NCI-H526 (cell line): Measurements from ENCODE around the gene SPATA6L.

ENCODE experiments used
- DNase-seq, 2 experiments: peaks; one replicate each; lab custom pipeline; 2025; lab: John Stamatoyannopoulos, UW

The SPATA6L gene

DNA sequence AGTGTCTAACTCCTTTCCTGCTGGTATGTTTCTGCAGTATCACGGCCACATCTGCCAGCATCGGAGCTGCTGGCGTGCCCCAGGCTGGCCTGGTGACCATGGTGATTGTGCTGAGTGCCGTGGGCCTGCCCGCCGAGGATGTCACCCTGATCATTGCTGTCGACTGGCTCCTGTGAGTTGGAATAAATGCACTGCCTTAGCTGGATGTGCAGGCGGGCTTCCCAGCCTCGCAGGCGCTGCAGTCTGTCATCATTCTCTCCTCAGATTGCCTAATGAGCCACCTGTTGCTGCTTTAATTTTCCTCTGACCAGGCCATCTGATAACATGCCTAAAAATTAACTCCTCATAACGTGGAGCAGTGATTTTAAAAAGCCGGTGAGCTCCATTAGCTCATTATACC is 83.3 kb downstream of the SPATA6L start:
- DNase-seq, result no peak

DNA sequence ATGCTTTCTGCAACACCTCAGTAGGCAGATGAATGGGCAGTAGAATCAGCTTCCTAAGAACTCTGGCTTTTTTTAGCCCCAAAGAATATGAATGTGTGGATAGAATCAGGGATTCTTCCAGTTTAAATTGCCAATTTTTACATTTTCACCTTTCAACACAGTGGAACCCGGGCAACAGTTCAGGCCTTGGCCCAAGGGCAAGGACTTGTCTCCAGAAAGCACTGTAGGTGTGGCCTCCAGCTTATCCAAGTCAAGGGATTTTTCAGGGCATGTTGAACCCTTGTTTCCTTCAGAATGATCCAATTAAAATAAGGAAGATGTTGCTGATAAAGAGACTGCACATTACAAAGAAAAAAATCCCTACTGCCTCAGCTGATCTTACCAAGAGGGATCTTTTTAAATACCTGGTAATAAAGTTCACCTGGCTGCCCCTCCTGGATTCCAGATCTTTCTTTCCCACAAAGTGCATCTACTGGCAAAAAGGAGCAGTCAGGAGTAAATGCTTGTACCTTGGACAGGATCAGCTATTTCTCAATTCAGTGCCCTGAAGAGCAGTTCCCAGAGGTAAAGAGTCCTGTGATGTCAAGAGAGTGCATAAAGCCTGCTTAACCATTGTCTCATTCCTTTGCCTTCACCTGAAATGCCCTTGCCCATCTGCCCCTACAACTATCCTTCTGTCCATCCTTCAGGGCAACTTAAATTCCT is 84.3 kb downstream of the SPATA6L start:
- DNase-seq, result no peak

DNA sequence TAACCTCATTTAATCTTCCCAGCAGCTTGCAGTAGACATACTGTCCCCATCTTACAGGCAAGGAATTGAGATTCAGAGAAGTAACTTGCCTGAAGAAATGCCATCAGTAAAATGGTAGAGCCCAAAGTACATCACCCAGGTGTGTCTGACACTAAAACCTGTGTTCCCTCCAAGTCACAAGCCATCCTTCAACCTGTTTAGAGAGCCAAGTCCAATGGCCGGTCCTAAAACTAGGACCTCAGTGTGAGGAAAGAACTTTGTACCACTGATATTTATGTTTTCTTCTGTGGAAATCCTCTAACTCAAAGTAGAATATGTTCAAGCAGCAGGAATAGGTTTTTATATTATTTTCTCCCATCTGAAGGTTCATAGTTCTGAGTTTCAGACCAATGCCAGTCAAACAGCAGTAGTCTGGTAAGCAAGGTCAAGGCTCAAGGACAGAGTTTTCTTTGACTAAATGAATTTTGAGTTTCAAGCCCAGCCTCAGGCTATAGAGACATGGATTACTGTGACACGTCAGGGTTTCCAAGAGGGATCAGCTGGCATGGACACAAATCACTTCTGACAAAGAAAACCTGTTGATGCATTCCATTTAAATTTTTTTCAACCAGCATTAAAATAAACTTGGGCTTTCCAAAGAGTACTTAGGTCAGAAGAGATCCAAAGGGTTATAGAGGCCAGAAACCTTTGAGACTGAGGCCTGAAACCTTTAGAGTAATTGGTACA is 85.1 kb downstream of the SPATA6L start:
- DNase-seq, result no peak

DNA sequence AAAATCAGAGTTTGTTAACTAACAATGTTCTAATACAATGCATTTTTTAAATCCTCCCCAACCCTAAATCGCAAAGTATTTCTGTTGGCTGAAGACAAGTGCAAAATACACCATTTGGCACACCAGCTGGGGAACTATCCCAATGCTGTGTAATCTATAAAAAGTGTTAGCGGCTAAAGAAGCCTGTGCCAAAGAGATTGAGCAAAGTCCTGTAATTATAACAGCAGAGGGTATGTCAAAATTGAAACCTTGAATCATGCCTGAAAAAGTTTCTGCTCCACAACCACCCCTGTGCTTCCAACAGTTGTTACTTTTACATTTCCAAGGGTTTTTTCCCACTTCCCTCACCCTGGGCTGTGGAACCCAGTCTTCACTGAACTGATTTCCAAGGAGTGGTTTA is 87.3 kb downstream of the SPATA6L start:
- DNase-seq, result no peak

DNA sequence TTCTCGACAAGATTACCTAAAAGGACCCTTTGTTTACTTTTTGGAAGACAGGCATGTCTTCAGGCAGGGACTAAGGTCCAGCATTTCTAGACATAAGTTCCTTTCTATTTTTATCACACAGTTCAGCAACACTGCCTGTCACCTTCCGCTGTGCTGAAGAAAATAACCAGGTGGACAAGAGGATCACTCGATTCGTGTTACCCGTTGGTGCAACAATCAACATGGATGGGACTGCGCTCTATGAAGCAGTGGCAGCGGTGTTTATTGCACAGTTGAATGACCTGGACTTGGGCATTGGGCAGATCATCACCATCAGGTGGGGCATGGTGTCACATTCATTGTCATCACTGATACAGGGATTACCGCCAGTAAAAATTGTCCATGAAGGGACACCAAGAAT is 89.8 kb downstream of the SPATA6L start:
- DNase-seq, result no peak

DNA sequence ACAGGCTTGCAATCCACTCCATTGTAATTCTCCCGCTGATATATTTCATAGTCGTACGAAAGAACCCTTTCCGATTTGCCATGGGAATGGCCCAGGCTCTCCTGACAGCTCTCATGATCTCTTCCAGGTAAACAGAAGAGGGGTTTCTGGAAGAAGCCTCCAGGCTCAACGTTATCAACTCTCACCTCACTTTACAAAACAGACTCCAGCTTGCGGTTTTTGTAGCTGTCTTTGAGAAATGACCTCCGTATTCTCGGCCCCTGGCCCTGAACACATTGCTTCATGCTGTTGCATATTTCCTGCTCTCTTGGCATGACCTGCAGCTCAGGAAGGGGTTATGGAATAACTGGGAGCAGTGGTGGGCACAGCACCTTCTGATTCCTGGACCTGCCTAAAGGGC is 90.3 kb downstream of the SPATA6L start:
- DNase-seq, result no peak

DNA sequence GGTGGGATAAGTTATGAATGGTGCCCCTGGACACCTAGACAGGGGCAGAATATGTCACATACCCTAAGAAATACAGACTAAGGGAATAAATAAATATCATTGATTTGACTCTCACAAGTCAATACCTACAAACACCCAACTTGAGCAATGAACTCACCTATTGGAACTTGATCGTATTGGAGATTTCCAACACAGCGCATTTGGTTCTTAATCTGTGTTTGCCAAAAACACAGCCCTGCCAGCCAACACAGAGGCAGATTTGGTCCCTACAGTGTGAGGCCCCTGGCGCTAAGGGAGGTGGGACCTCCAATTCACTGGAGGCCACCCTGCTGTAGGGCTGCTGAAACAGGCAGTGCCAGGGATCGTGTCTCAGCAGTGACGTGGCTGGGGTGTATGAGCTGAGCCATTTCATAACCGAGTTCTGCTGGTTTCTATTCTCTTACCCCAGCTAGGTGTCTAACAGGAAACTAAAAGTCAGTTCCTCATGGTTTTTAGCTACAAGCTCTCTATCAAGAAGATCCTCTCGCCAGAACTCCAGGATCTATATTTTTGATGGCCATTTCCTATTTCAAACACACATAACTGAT is 91.5 kb downstream of the SPATA6L start:
- no peak for DNase-seq

DNA sequence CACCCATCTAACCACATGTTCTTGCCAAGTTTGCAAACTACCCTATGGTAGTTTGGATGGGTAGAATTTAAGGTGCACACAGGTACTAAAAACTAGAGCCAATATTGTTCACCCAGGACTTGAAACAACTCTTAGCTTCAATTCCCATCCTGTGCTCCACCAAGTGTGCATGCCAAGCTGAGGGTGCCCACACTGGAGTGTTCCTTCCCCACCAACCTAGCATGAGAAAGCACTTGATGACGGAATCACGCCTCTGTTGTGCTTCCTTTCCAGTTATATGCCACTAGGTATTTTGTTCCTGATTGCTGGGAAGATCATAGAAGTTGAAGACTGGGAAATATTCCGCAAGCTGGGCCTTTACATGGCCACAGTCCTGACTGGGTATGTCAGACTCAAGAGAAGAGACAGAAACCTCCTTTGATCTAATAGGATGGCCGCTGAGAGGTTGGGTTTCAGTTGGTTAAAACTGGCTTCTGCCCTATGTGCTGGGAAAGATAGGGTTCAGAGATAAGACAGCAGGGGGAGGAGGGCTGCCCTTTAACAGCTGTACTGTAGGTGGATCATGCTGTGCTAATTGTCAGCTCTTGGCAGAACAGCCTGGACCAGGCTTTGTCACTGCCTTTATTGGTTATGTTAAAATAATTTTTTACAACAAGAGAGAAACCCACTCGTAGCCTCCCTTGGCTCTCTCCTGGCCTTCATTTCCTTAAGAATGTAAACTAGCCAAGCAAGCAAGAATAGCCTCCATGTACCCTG is 92.5 kb downstream of the SPATA6L start:
- no peak for DNase-seq

DNA sequence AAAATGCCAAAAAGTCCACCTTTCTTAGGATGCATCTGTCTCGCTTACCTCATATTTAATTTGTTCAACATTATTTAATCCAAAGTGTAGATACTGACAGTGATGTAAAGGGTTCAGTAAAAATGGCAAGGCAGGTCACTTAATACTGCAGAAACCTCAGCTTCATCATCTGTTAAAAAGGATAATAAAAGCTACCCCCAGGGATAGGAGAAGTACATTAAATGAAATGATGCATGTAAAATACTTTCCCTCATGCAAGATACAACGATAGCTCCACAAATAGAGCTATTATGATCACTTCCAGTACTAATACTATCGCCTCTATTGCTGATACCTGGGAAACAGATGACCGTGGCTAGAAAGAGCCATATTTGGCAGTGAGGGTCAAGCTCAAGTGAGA is 93.1 kb downstream of the SPATA6L start:
- no peak for DNase-seq

DNA sequence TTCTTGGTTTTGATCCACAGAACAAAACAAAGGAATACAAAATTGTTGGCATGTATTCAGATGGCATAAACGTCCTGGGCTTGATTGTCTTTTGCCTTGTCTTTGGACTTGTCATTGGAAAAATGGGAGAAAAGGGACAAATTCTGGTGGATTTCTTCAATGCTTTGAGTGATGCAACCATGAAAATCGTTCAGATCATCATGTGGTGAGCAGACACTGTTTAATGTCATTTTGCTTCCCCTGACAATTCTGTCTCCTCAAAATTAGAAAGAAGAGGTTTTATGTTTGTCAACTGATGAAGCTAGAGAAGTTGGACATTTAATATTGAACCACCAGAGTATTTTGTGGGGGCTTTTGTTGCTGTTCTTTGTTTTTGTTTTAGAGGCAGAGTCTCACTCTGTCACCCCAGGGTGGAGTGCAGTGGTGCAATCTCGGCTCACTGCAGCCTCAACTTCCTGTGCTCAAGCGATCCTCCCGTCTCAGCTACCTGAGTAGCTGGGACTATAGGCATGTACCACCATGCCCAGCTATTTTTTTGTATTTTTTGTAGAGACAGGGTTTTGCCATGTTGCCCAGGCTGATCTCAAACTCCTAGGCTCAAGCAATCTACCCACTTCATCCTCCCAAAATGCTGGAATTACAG is 94.0 kb downstream of the SPATA6L start:
- DNase-seq, result no peak

DNA sequence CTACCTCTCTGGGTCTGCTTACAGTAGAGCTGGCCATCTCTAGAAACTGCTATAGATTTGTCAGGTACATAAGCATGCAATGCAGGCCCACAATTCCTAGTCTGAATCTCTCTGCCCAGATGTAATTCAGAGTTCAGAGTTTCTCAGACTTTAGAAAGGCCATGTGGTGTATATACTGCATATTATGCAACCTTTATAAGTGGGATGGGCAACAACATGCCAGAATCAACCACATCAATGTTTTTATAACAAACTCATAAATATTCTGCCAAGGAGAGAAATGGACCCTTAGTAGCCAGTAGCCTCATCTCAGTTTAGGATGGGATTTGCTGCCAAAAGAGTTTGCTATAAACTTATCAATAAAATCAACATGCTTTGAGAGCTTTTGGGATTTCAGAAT is 97.2 kb downstream of the SPATA6L start:
- no peak for DNase-seq

DNA sequence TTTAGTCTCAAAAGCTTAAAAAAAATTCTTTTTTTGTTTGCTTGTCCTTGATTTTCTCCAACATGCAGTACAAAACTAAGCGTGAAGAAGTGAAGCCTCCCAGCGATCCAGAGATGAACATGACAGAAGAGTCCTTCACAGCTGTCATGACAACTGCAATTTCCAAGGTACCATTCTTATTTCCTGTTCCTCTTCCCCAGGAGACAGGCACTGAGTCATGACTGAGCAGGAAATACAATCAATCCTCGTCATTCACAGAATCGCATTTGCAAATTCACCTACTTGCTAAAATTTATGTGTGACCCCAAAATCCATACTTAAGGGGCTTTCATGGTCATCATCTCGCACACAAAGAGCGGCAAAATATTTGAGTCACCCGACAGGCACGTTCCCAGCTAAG is 98.7 kb downstream of the SPATA6L start:
- DNase-seq, result no peak

DNA sequence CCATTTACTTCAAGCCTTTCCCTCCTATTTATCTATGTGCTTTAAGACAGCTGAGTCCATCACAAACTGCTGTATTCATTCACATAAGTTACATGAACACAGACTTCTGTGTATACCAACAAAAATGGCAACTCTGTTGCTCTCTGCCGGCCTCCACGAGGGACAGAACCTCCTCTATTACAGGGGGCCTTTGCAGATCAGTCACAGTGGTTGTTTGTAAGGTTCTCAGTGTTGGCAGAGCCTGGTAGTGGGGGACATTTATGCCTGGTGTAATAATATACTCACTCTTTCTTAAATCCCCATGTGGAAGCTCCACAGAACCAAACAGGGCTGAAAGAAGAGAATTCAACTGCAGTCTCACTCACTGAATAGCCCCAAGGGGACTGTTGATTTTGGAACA is 99.5 kb downstream of the SPATA6L start:
- no peak for DNase-seq

DNA sequence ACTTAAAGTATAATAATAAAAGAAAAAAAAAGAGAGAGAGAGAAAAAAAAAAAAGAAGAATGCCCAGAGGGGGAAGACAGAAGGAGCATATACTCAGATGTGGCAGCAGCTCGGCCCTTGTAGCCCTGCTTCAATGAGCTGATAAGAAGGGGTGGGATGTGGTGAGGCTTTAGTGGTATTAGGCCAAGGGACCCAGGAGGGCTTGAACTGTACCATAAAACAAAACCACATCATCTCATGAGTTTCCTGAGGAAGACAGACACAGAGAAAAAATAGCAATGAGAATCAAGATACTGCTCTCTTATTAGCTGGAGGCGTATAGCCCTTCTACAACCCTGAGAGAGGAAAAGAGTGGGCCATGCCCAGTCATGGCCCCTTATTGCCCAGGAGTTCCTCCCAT is 103.2 kb downstream of the SPATA6L start:
- no peak for DNase-seq

DNA sequence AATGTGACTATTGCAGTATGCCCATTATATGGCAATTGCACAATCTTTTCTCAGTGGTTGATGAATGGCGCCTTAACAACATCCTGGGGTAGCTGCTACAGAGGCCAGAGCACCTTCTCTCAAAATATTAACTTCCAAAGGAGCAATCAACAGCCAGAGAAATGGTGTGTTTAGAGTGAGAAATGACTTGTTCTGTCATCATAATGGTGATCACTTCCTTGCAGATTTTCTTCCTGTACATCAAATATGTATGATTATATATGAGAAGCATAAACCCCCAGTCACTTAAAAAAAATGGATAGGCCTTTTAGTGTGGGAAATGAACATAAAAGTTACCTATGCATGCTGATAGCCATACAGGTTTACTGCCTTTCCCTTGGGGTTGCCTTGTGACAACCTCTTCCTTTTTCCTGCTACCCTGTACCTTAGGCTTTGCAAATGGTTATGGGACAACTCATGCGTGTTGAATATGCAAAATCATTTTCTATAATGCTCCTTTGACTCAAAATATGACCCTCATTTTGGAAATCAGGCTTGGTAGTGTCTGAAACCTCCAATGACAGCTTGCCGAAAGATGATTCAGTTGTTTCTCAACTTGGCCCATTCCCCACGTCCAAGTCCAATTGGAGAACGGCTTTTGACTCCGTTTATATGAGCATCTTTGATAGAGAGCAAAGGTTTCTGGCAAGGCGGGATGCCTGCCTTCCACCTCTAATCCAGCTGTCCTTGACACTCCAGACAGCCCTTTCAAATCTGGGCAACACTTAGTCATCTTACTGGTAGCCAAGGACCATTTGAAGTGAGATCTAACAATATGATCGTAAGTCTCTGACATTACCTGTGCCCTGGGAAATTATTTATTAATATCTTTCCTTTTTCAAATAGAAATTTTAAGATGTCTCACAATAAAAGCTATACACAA is 106.8 kb downstream of the SPATA6L start:
- DNase-seq, result peak; percentile 48 to 74

DNA sequence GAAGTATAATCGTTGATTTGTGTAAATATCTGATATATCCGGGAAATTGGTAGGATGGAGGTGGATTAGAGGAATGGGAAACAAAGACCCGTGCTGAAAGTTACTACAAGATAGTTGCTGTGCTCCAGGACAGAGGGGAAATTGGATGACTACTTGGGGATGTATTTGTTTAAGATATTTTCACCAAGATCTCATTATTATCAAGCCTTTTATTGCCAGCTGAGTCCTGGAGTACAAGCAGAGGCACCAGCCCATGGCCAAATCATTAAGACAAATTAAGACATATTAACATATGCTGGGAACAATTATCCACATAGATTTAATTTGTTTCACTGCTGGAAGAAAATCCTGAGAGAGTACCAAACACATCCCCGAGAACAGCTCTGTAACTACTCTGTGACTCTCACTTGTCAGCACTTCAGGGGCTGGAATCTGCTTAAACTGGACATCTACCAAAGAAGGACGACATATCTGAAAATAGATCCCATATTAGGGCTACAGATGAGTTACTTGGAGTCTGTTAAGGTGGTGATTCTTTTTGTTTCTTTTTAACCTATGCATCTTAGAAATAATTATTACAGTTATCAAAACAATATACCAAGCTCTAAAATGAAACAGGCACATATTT is 107.8 kb downstream of the SPATA6L start:
- no peak for DNase-seq

DNA sequence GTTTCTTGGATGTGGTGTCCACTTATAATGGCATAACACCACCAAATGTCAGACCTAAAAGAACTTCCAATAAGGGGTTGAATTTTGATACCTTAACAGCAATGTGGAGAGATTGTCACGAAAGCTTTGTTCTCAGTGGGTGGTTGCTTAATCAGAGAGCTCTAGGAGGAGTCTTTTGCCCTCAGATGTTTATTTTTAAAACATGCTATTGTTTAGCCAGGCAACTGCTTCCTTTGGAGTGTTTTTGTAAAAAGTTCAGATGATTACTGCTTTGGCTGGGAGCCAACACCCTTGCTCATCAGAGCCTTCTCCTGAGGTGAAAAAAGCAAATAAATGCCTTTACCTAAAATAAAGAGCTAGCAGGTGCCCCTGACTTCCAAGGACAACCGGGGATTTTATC is 111.0 kb downstream of the SPATA6L start:
- DNase-seq, result no peak

DNA sequence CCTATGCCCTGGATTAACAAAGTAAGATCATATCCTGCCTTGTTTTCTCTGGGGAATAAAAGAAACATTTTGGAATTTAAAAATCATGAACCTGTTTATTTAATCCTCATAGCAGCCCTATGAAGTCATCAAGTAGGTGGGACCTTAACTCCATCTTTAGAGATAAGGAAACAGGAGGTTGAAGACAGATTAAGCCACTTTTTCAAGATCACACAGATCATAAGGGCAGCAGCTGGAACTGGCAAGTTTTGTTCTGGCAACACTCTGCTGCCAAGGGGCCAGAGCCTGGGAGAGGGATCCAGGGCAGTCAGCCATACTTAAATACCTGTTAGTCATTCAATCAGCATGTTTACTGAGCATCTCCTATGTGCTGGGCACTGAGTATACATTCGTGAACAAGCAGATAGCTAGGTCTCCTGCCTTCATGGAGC is 112.3 kb downstream of the SPATA6L start:
- no peak for DNase-seq

DNA sequence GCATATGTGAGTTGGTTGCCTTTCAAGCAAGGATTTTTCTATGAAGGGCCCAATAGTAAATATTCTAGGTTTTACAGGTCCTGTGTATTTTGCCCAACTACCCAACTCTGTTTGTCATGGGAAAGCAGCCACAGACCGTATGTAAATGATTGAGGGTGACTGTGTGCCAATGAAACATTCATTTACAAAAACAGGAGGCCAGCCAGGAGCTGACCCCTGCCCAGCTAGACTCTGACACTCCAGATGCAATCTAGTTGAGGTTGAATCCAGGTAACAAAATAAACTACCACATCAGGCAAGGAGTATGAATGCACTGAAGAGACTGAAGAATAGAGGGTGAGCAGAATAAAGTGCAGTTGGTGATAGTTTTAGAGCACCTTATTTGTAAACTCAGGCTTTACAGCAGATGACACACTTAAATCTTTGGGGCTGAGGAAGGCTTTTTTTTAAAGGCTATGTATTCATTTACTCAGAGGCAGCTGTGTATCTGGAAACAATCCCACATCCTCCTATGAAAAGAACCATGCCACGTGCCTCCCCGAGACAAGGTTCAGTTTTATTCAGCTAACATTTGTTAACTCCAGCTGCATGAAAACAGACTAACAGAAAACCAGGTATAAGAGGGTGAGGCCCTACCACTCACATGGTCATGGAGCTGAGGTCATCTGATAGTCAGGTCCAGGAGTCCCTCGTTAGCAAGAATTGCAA is 115.3 kb downstream of the SPATA6L start:
- no peak for DNase-seq

DNA sequence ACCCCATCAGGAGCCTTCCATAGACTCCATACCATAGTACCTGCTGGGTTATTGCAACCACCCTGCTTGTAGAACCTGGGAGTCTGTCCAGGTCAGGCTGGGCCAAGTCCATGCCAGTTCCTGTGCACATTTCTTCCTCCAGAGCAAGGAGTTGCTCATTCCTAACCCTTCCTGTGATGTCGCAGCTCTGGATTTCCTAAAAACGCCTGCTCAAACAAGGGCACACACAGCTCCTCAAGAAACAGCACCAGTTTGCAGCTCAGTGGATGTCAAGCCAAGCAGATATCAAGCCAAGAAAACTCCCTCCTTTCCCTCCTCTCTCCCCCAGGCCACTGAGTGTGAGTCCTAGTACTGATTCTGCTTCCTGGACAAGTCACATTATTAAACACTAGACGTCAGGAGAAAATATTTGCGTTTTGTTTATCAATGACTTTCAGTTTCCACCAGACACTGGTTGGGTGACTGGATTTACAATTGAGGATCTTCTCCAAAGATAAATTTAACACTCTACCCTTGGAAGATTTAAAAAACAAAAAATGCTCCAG is 116.5 kb downstream of the SPATA6L start:
- no peak for DNase-seq
